ENCODE measurements around the gene ACSS3. TPM values are rescaled to one million over a fixed set of nuclear protein-coding genes. Genes with fewer than 3 reads are reported as not detected.

Gene ACSS3
- total and polyA plus RNA-seq, 10 of the 15 experiments (the other 5 are each of a cell fraction or from before 2014, with no cell fraction given) = 0.06 to 0.31 TPM; not detected in 8

GRCh38 chr12:81181691-81182090, 103.8 kb downstream of the ACSS3 start (continued):
- TF ChIP-seq, protein P1, sequence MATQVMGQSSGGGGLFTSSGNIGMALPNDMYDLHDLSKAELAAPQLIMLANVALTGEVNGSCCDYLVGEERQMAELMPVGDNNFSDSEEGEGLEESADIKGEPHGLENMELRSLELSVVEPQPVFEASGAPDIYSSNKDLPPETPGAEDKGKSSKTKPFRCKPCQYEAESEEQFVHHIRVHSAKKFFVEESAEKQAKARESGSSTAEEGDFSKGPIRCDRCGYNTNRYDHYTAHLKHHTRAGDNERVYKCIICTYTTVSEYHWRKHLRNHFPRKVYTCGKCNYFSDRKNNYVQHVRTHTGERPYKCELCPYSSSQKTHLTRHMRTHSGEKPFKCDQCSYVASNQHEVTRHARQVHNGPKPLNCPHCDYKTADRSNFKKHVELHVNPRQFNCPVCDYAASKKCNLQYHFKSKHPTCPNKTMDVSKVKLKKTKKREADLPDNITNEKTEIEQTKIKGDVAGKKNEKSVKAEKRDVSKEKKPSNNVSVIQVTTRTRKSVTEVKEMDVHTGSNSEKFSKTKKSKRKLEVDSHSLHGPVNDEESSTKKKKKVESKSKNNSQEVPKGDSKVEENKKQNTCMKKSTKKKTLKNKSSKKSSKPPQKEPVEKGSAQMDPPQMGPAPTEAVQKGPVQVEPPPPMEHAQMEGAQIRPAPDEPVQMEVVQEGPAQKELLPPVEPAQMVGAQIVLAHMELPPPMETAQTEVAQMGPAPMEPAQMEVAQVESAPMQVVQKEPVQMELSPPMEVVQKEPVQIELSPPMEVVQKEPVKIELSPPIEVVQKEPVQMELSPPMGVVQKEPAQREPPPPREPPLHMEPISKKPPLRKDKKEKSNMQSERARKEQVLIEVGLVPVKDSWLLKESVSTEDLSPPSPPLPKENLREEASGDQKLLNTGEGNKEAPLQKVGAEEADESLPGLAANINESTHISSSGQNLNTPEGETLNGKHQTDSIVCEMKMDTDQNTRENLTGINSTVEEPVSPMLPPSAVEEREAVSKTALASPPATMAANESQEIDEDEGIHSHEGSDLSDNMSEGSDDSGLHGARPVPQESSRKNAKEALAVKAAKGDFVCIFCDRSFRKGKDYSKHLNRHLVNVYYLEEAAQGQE (IDR thresholded peaks at IDR 0.05; ENCODE audit: low read depth, low read length) = no peak
- TF ChIP-seq ZNF622 (IDR thresholded peaks at IDR 0.05) (no peak), JUNB (IDR thresholded peaks at IDR 0.05) (no peak), BACH1 (IDR thresholded peaks at IDR 0.05; ENCODE audit: borderline replicate concordance) (no peak)

GRCh38 chr12:81187686-81188085, 109.8 kb downstream of the ACSS3 start:
- Histone ChIP-seq H4K20me1 (ENCODE audit: control insufficient read depth, insufficient read depth) (no peaks in the 10 kb centered on the region), H3K36me3 (ENCODE audit: control insufficient read depth in 2 of 2, insufficient read depth in 2 of 2, low read length in 1 of 2) (no peaks in the 10 kb centered on the region), H3K9ac (ENCODE audit: control insufficient read depth, insufficient read depth, low read length) (no peak overlapping the region), H3K4me1 (ENCODE audit: control insufficient read depth, insufficient read depth, low read length) (no peaks in the 10 kb centered on the region), H3K79me2 (ENCODE audit: control insufficient read depth, insufficient read depth, low read length) (no peaks in the 10 kb centered on the region), H3K4me3 (no peak overlapping the region), H3K27me3 (replicated peaks in 1 of 2; ENCODE audit: control insufficient read depth in 2 of 2, insufficient read depth in 2 of 2, low read length in 1 of 2) (no peaks in the 10 kb centered on the region), H3K27ac (ENCODE audit: control insufficient read depth, insufficient read depth) (no peak overlapping the region), H3K4me2 (ENCODE audit: control insufficient read depth, insufficient read depth) (no peak overlapping the region), H2AFZ (ENCODE audit: control insufficient read depth, low read depth, low read length) (no peak overlapping the region), H3K9me3 (replicated peaks; ENCODE audit: control insufficient read depth, insufficient read depth, low read length) (no peaks in the 10 kb centered on the region)
- 94% methylated on average over 1 of the region's 1 CpG for WGBS (ENCODE audit: insufficient coverage, insufficient replicate concordance, low lambda C conversion rate, missing lambda C conversion rate)
- DNase-seq (ENCODE audit: low read depth, low spot score) (no peak), FAIRE-seq (no peak), ATAC-seq (no peak)
- in situ Hi-C loops (cut with MboI) = no loop called here
- intact Hi-C loops (cut with micrococcal nuclease; ENCODE audit: unreplicated experiment) = no loop called here
- ChIA-PET CTCF (no interaction called here), POLR2A (no interaction called here), SMC1A (ENCODE audit: uncharacterized antibody, unreplicated experiment) (no interaction called here), RAD21 (ENCODE audit: unreplicated experiment) (no interaction called here)
- TF ChIP-seq POLR2AphosphoS2 (IDR thresholded peaks at IDR 0.05; ENCODE audit: low read depth, low read length) (no peak), NBN (IDR thresholded peaks at IDR 0.05) (no peak), ZSCAN29 (IDR thresholded peaks at IDR 0.05) (no peak), USF2 (IDR thresholded peaks at IDR 0.05; ENCODE audit: borderline replicate concordance, low read depth, low read length) (no peak), SREBF2 (IDR thresholded peaks at IDR 0.05; ENCODE audit: low read length) (no peak), SMAD1 (IDR thresholded peaks at IDR 0.05; ENCODE audit: low read depth, partially characterized antibody) (no peak), PML (IDR thresholded peaks at IDR 0.05; ENCODE audit: low read length) (no peak), HSF1 (IDR thresholded peaks at IDR 0.05; ENCODE audit: low read depth, low read length) (no peak), ETV6 (conservative IDR thresholded peaks at IDR 0.05 in 1 of 2, IDR thresholded peaks at IDR 0.05 in 1 of 2; ENCODE audit: borderline replicate concordance in 1 of 2, low read depth in 1 of 2) (no peak), CREB1 (IDR thresholded peaks at IDR 0.05; ENCODE audit: low read depth) (no peak), ZNF274 (IDR thresholded peaks at IDR 0.05; ENCODE audit: insufficient read depth, insufficient read length) (no peak)
- BruUV-seq (replicated peaks) = no TSS peak
